K562 (cell line): ENCODE results near the gene PREX1. TPM values are rescaled to one million over a fixed set of nuclear protein-coding genes. Genes with fewer than 3 reads are reported as not detected.

Experiments
- ATAC-seq: fragments of 200-7000 bp; cut with Tn5 transposase; 3 replicates; pipeline ENCODE4 v1.9.1; 2020; ENCODE audit warnings: moderate library complexity
- BruUV-seq: library from RNA; stranded (reverse); fragments of 400-500 nt; replicated peaks from 2 replicates; lab custom pipeline; 2021; lab: Mats Ljungman, UMichigan
- CTCF ChIA-PET: fragments of 300-600 bp; formaldehyde crosslinking; extraction: SDS; loops from one replicate; lab custom pipeline; 2021; ENCODE audit warnings: low intra/inter-chr PET ratio; lab: Yijun Ruan, JAX
- POLR2A ChIA-PET: fragments of 300-600, 350-650 bp; sonication (Branson Sonifier 250); formaldehyde crosslinking; extraction: SDS; loops from one replicate; lab custom pipeline; 2021; ENCODE audit warnings: antibody characterized with exemption, inconsistent platforms; lab: Yijun Ruan, JAX
- DNase-seq, 4 experiments: peaks; one replicate each; pipeline versions ENCODE4 v3.0.0 to v3.0.0-alpha.2; 2011 to 2018; ENCODE audit warnings: low spot score in 3 of 4, mixed read lengths in 3 of 4; ENCODE audit errors: extremely low read depth in 1 of 4
- FAIRE-seq: peaks from 2 replicates; lab custom pipeline; 2011; peaks lifted over from hg19 to GRCh38; lab: Jason Lieb, UNC
- H2AFZ ChIP-seq: 2 replicates; pipeline ENCODE4 v1.6.0; 2011; ENCODE audit warnings: low read depth, low read length, control low read depth, inconsistent platforms
- H3K27ac ChIP-seq: fragments of 200-600 bp; 3 replicates; pipeline ENCODE4 v1.8.0; 2011; ENCODE audit warnings: low read depth, mild to moderate bottlenecking, control low read depth, inconsistent platforms, low read length, moderate library complexity, mixed read lengths; ENCODE audit errors: extremely low read depth
- H3K27me3 ChIP-seq, 2 experiments: fragments of 300-600 bp in 1 of 2; 2 replicates in 1 of 2; 3 replicates in 1 of 2; pipeline versions ENCODE4 v1.6.0 to v1.8.0; 2011; ENCODE audit warnings: inconsistent platforms in 2 of 2, low read length in 2 of 2, mild to moderate bottlenecking in 1 of 2, mixed read lengths in 1 of 2, moderate library complexity in 1 of 2; ENCODE audit not compliant: control insufficient read depth in 2 of 2, insufficient read depth in 2 of 2
- H3K36me3 ChIP-seq: fragments of 300-600 bp; 3 replicates; pipeline ENCODE4 v1.8.0; 2011; ENCODE audit warnings: mild to moderate bottlenecking, low read length, inconsistent platforms; ENCODE audit not compliant: control insufficient read depth, insufficient read depth
- H3K4me1 ChIP-seq, 2 experiments: fragments of 200-600 bp in 1 of 2; replicated peaks in 1 of 2; 2 replicates in 1 of 2; 3 replicates in 1 of 2; pipeline versions ENCODE4 v1.5.1 to v1.8.0; 2011; ENCODE audit warnings: inconsistent platforms in 2 of 2, low read length in 2 of 2, mild to moderate bottlenecking in 1 of 2, mixed read lengths in 1 of 2, moderate library complexity in 1 of 2; ENCODE audit not compliant: control insufficient read depth in 2 of 2, insufficient read depth in 2 of 2
- H3K4me2 ChIP-seq: 2 replicates; pipeline ENCODE4 v1.6.1; 2011; ENCODE audit warnings: low read length, control low read depth, inconsistent platforms, mixed read lengths; ENCODE audit not compliant: insufficient read depth
- H3K4me3 ChIP-seq: fragments of 200-600 bp; sonication (generic), shearing (Covaris generic); 2 replicates; pipeline ENCODE4 v1.5.1; 2016; ENCODE audit warnings: control low read depth, inconsistent platforms
- H3K79me2 ChIP-seq: fragments of 200-600 bp; 3 replicates; pipeline ENCODE4 v1.8.0; 2011; ENCODE audit warnings: low read length, inconsistent platforms; ENCODE audit not compliant: control insufficient read depth, insufficient read depth
- H3K9ac ChIP-seq, 2 experiments: 2 replicates each; pipeline versions ENCODE4 v1.6.0 to v1.6.1; 2011; ENCODE audit warnings: low read depth in 2 of 2, low read length in 2 of 2, control low read depth in 1 of 2, inconsistent platforms in 1 of 2, mild to moderate bottlenecking in 1 of 2, mixed read lengths in 1 of 2; ENCODE audit not compliant: insufficient read depth in 1 of 2
- H3K9me1 ChIP-seq: one replicate; pipeline ENCODE4 v1.6.0; 2011; ENCODE audit warnings: inconsistent platforms, mild to moderate bottlenecking, low read length, moderate library complexity; ENCODE audit not compliant: control insufficient read depth, insufficient read depth
- H3K9me3 ChIP-seq: replicated peaks from 2 replicates; pipeline ENCODE4 v1.5.1; 2011; ENCODE audit warnings: low read depth, low read length, inconsistent platforms; ENCODE audit not compliant: control insufficient read depth, insufficient read depth
- H4K20me1 ChIP-seq: replicated peaks from 2 replicates; pipeline ENCODE4 v1.6.1; 2011; ENCODE audit warnings: low read length, inconsistent platforms, mixed read lengths; ENCODE audit not compliant: control insufficient read depth, insufficient read depth
- ZNF398 ChIP-seq: fragments of 250-450 bp; sonication (Bioruptor Pico); IDR thresholded peaks from 2 replicates; pipeline ENCODE4 v1.8.0; 2021; ENCODE audit warnings: moderate library complexity, mild to moderate bottlenecking, inconsistent platforms
- ZNF79 ChIP-seq: fragments of 250-450 bp; sonication (Bioruptor Pico); IDR thresholded peaks from 2 replicates; pipeline ENCODE4 v1.4.0; 2020; ENCODE audit warnings: low read depth, mild to moderate bottlenecking, moderate library complexity
- WGBS: fragments of 100-300 bp; shearing (Covaris generic); methylation state at CpG from one replicate; pipeline ENCODE4 v1.1.6; 2016; ENCODE audit warnings: low coverage, mixed read lengths; ENCODE audit not compliant: insufficient coverage; ENCODE audit errors: missing lambda C conversion rate; 5-methylcytosine and 5-hydroxymethylcytosine counted together
- in situ Hi-C: fragments of 300-500 bp; cut with MboI; formaldehyde crosslinking; loops from 4 replicates; pipeline ENCODE4 v1.15.0; 2018; ENCODE audit warnings: inconsistent platforms, mixed read lengths
- intact Hi-C: fragments of 100-400 bp; cut with micrococcal nuclease; formaldehyde crosslinking; loops from 2 replicates; pipeline ENCODE4 v1.14.2; 2022
- polyA plus RNA-seq, 8 experiments: library from polyadenylated mRNA; depleted of rRNA in 4 of 8; stranded (reverse) in 5 of 8; unstranded in 3 of 8; fragments of >200 nt; fragmentation: Nextera tagmentation in 2 of 8; fragmentation: Illumina TruSeq in 1 of 8; extraction: Ambion mirVana in 2 of 8; extraction: Trizol in 1 of 8; gene quantifications; 2 replicates each; pipeline versions ENCODE4 v1.2.1 to v1.2.3, GENCODE V29; 2011 to 2014; ENCODE audit warnings: inconsistent platforms in 1 of 8, missing spikeins in 1 of 8
- total RNA-seq, 7 experiments: library from RNA; depleted of rRNA in 6 of 7; stranded (reverse); fragments of >200 nt in 6 of 7; fragmentation: Illumina TruSeq in 2 of 7; extraction: Trizol in 2 of 7; gene quantifications; 2 replicates each; pipeline versions ENCODE4 v1.2.1 to v1.2.3, GENCODE V29; 2011 to 2021; ENCODE audit warnings: low replicate concordance in 1 of 7

PREX1 gene
- total and polyA plus RNA-seq, 9 of the 15 experiments (the other 6 are each of a cell fraction or from before 2014, with no cell fraction given) = 0.37 to 10.4 (median 4.8) TPM

- ATAC-seq (no peak), FAIRE-seq (no peak), DNase-seq (no peak)
- Histone ChIP-seq H3K9me1 (no peaks in the 10 kb centered on the region), H3K79me2 (no peaks in the 10 kb centered on the region), H3K27ac (no peak overlapping the region), H3K4me1 (peaks cover 9 to 18% of the 10 kb centered on the region in 2 experiments; a peak in 4 of 5 replicates), H3K36me3 (no peaks in the 10 kb centered on the region), H3K4me3 (no peak overlapping the region), H2AFZ (no peak overlapping the region), H3K4me2 (no peak overlapping the region), H4K20me1 (0 out of 2 replicates have a peak, but pooled peaks cover 3% of the 10 kb centered on the region), H3K9ac (no peak overlapping the region), H3K9me3 (no peaks in the 10 kb centered on the region), H3K27me3 (peaks cover 2 to 44% of the 10 kb centered on the region in 2 experiments; a peak in 3 of 5 replicates)
- no TSS peak for BruUV-seq
- WGBS = 3% methylated on average over 13 of the region's 13 CpGs
- CTCF ChIA-PET = interaction anchor here (0.5 kb wide), 1 partner anchor 831 kb away, joined by 3 read pairs; no protein-coding TSS in a partner anchor
- in situ Hi-C loops = loop anchor here (5.0 kb wide), 1 partner anchor 946 kb away; no protein-coding TSS in a partner anchor
- intact Hi-C loops = no loop called here
- POLR2A ChIA-PET = interaction anchor here (0.6 kb wide), 1 partner anchor 820 kb away, joined by 5 read pairs; no protein-coding TSS in a partner anchor
- TF ChIP-seq ZNF79 (CRISPR knock-in tag) (no peak), ZNF398 (no peak)
Measured at GRCh38 chr20:48618052-48618451, 209.7 kb downstream of the PREX1 start.
